Neuronal stem cell (in vitro differentiated cells): ENCODE data around the gene EFNA1.

Source experiments
- DNase-seq: peaks from one replicate; pipeline ENCODE4 v3.0.0-alpha.2; 2013; ENCODE audit warnings: low spot score
- H2AFZ ChIP-seq: one replicate; pipeline ENCODE4 v1.6.1; 2013; ENCODE audit warnings: mild to moderate bottlenecking, low read length, inconsistent platforms
- H2AK5ac ChIP-seq: 2 replicates; pipeline ENCODE4 v1.6.1; 2013; ENCODE audit warnings: low read depth, mild to moderate bottlenecking, inconsistent platforms, low read length, moderate library complexity, mixed read lengths
- H2BK120ac ChIP-seq: 2 replicates; pipeline ENCODE4 v1.6.1; 2013; ENCODE audit warnings: low read depth, mild to moderate bottlenecking, inconsistent platforms, low read length, moderate library complexity, mixed read lengths
- H2BK12ac ChIP-seq: one replicate; pipeline ENCODE4 v1.6.1; 2013; ENCODE audit warnings: low read length, inconsistent platforms
- H2BK15ac ChIP-seq: 2 replicates; pipeline ENCODE4 v1.6.1; 2013; ENCODE audit warnings: mild to moderate bottlenecking, low read length, inconsistent platforms, mixed read lengths
- H2BK5ac ChIP-seq: one replicate; pipeline ENCODE4 v1.6.1; 2013; ENCODE audit warnings: inconsistent platforms, mild to moderate bottlenecking, low read length, moderate library complexity
- H3K14ac ChIP-seq: one replicate; pipeline ENCODE4 v1.6.1; 2013; ENCODE audit warnings: low read length, inconsistent platforms
- H3K18ac ChIP-seq: 2 replicates; pipeline ENCODE4 v1.6.1; 2013; ENCODE audit warnings: low read length, inconsistent platforms
- H3K23ac ChIP-seq: 2 replicates; pipeline ENCODE4 v1.6.1; 2013; ENCODE audit warnings: low read depth, mild to moderate bottlenecking, mixed read lengths, low read length, inconsistent platforms; ENCODE audit not compliant: poor library complexity
- H3K27ac ChIP-seq: replicated peaks from 3 replicates; pipeline ENCODE4 v1.5.1; 2013; ENCODE audit warnings: low read length, inconsistent platforms
- H3K27me3 ChIP-seq, 3 experiments: 2 replicates each; pipeline ENCODE4 v1.6.1; 2013; ENCODE audit warnings: low read length in 3 of 3, mild to moderate bottlenecking in 2 of 3, inconsistent platforms in 1 of 3, low read depth in 1 of 3, mixed read lengths in 1 of 3, moderate library complexity in 1 of 3; ENCODE audit not compliant: control insufficient read depth in 3 of 3, insufficient read depth in 3 of 3
- H3K36me3 ChIP-seq, 2 donors: replicated peaks in 1 of 2; 2 replicates each; pipeline ENCODE4 v1.6.1; 2013; ENCODE audit warnings: low read length in 2 of 2; ENCODE audit not compliant: control insufficient read depth in 2 of 2, insufficient read depth in 2 of 2
- H3K4ac ChIP-seq: 2 replicates; pipeline ENCODE4 v1.6.1; 2013; ENCODE audit warnings: inconsistent platforms, mild to moderate bottlenecking, low read length, moderate library complexity
- H3K4me1 ChIP-seq, 2 donors: 1 replicate in 1 of 2; 2 replicates in 1 of 2; pipeline ENCODE4 v1.6.1; 2013; ENCODE audit warnings: low read length in 2 of 2, low read depth in 1 of 2; ENCODE audit not compliant: control insufficient read depth in 2 of 2, insufficient read depth in 1 of 2
- H3K4me2 ChIP-seq: one replicate; pipeline ENCODE4 v1.6.1; 2013; ENCODE audit warnings: mild to moderate bottlenecking, low read length, inconsistent platforms; ENCODE audit not compliant: insufficient read depth, poor library complexity, severe bottlenecking
- H3K4me3 ChIP-seq, 2 donors: 2 replicates each; pipeline ENCODE4 v1.5.1; 2013; ENCODE audit warnings: low read length in 2 of 2, mild to moderate bottlenecking in 2 of 2, inconsistent platforms in 1 of 2, moderate library complexity in 1 of 2
- H3K79me1 ChIP-seq: one replicate; pipeline ENCODE4 v1.6.1; 2013; ENCODE audit warnings: low read depth, mild to moderate bottlenecking, inconsistent platforms, low read length, moderate library complexity
- H3K9ac ChIP-seq: one replicate; pipeline ENCODE4 v1.6.1; 2013; ENCODE audit warnings: mild to moderate bottlenecking, low read depth, low read length, inconsistent platforms; ENCODE audit not compliant: poor library complexity
- H3K9me3 ChIP-seq, 2 donors: replicated peaks in 1 of 2; 2 replicates each; pipeline versions ENCODE3 to v1.6.1; 2013; ENCODE audit warnings: low read length in 2 of 2, mild to moderate bottlenecking in 2 of 2, inconsistent platforms in 1 of 2, low read depth in 1 of 2, mixed read lengths in 1 of 2, moderate library complexity in 1 of 2; ENCODE audit not compliant: control insufficient read depth in 2 of 2, insufficient read depth in 1 of 2
- H4K8ac ChIP-seq: one replicate; pipeline ENCODE4 v1.6.1; 2013; ENCODE audit warnings: low read depth, mild to moderate bottlenecking, inconsistent platforms, low read length, moderate library complexity
- H4K91ac ChIP-seq: one replicate; pipeline ENCODE4 v1.6.1; 2013; ENCODE audit warnings: low read length, low read depth, mild to moderate bottlenecking, inconsistent platforms; ENCODE audit not compliant: poor library complexity
- WGBS, 2 donors: extraction: QIAGEN DNeasy Blood & Tissue Kit; methylation state at CpG; one replicate each; pipeline ENCODE4 v1.1.7; 2013; ENCODE audit warnings: missing lambda C conversion rate in 2 of 2, mixed read lengths in 1 of 2; ENCODE audit not compliant: insufficient read length in 2 of 2, insufficient replicate concordance in 1 of 2; ENCODE audit errors: extremely low coverage in 2 of 2; 5-methylcytosine and 5-hydroxymethylcytosine counted together

Gene EFNA1

DNA sequence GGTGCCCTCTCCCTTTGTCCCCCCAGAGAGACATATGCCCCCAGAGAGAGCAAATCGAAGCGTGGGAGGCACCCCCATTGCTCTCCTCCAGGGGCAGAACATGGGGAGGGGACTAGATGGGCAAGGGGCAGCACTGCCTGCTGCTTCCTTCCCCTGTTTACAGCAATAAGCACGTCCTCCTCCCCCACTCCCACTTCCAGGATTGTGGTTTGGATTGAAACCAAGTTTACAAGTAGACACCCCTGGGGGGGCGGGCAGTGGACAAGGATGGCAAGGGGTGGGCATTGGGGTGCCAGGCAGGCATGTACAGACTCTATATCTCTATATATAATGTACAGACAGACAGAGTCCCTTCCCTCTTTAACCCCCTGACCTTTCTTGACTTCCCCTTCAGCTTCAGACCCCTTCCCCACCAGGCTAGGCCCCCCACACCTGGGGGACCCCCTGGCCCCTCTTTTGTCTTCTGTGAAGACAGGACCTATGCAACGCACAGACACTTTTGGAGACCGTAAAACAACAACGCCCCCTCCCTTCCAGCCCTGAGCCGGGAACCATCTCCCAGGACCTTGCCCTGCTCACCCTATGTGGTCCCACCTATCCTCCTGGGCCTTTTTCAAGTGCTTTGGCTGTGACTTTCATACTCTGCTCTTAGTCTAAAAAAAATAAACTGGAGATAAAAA, 40.7 kb upstream of the EFNA1 start:
- Histone ChIP-seq H3K14ac (no peak overlapping the region), H3K4me1 (peaks cover 27 to 30% of the 10 kb centered on the region in 2 donors), H3K4me3 (no peak overlapping the region), H3K27me3 (peaks cover 13 to 28% (median 21%) of the 10 kb centered on the region in 3 experiments), H3K23ac (no peak overlapping the region), H2BK120ac (peak overlapping the region; percentile 30), H2AFZ (no peak overlapping the region), H2AK5ac (peak overlapping the region; percentile 79), H3K27ac (no peak overlapping the region), H3K9ac (no peak overlapping the region), H4K8ac (no peak overlapping the region), H3K4ac (no peak overlapping the region), H2BK12ac (no peak overlapping the region), H4K91ac (no peak overlapping the region), H3K79me1 (peaks cover 4% of the 10 kb centered on the region), H3K9me3 (peaks cover 0 to 2% of the 10 kb centered on the region in 2 donors), H2BK15ac (peak overlapping the region; percentile 94), H3K18ac (no peak overlapping the region), H2BK5ac (peak overlapping the region; percentile 83), H3K36me3 (no peaks in the 10 kb centered on the region), H3K4me2 (no peak overlapping the region)
- no CpG with 5 or more reads among the region's 8 CpGs for WGBS, 2 donors
- no peak for DNase-seq

DNA sequence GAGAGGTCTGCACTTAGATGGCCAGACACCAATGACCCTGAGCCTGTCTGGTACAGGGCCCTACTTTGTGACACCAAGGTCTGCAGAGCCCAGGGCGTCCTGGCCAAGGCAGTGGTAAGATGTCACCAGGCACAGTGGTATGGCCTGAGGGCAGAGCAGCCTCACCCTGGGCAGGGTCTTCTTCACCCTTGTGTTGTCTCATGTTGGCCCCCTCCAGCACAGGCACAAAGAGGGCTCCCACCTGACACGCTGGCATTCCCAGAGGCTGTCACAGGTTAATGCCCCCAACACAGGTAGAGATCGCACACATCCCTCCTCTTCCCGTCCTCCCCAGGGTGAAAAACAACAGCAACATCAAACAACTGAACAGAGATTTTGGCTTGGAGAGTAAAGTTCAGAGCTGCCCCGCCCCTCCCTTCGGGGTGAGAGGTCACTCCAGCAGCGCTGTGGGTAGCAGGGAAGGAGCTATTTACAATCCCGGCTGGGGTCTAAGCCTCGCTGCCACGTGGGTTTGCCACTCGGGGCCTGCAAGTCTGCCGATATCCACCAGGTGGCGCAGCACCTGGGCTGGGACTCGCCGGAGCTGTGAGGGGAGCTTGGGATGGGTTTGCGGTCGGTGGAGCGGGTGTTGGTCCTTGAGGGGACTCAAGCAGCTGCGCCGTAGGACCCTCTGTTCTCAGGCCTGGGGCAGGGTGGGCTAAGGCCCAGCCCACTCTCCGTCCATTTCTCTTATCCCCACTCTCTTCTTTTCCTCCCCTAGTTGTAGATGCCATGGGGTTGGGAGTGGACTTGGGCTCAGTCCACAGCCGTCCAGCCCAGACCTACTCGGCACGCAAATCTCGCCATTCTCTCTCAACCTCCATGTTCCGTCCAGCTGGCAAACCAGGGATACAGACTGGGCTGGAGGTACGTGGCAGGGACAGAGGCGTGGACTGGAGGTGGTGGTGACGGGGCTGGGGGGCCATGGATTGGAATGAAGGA, 36.3 kb upstream of the EFNA1 start:
- H2BK15ac ChIP-seq: peak overlapping the region; percentile 91
- H3K4me2 ChIP-seq: no peak overlapping the region
- peaks cover 0 to 2% of the 10 kb centered on the region in 2 donors for H3K9me3 ChIP-seq
- H2AK5ac ChIP-seq: peak overlapping the region; percentile 94
- H2BK120ac ChIP-seq: no peak overlapping the region
- no CpG with 5 or more reads among the region's 29 CpGs for WGBS, 2 donors
- H3K79me1 ChIP-seq: peaks cover 2% of the 10 kb centered on the region
- peak overlapping the region; percentile 96 for H2BK12ac ChIP-seq
- peak overlapping the region; percentile 83 for H3K18ac ChIP-seq
- peak overlapping the region; percentile 15 for H2BK5ac ChIP-seq
- peak overlapping the region; percentile 67 for H3K4ac ChIP-seq
- H3K27me3 ChIP-seq: peaks cover 0 to 21% (median 3%) of the 10 kb centered on the region in 3 experiments
- H3K23ac ChIP-seq: peak overlapping the region; percentile 66
- peak overlapping the region; percentile 65 for H3K14ac ChIP-seq
- H4K91ac ChIP-seq: no peak overlapping the region
- peak; percentile 87 for DNase-seq
- H4K8ac ChIP-seq: peak overlapping the region; percentile 88
- H2AFZ ChIP-seq: peak overlapping the region; percentile 74
- H3K36me3 ChIP-seq: no peaks in the 10 kb centered on the region
- H3K9ac ChIP-seq: peak overlapping the region; percentile 83
- H3K4me1 ChIP-seq: peaks cover 3 to 11% of the 10 kb centered on the region in 2 donors
- H3K27ac ChIP-seq: no peak overlapping the region
- no peak overlapping the region for H3K4me3 ChIP-seq

DNA sequence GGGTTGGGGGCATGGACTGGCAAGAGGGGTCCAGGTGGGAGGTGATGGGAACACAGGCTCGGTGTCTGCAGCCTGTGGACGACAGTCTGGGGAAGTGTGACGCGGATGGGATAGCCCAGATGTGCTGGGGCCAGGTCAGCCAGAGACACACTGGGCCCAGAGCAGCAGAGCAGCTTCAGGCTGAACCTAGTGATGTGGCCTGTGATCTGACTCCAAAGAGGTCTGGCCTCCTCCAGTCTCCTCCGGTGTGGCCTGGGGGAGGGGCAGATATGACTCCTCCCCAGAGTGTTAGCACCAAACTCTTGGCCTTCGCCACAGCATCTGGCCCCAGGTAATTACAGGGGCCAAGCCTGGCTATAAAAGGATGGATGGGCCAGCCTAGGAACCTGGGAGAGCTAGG, 35.5 kb upstream of the EFNA1 start:
- Histone ChIP-seq H3K4me2 (no peak overlapping the region), H3K23ac (no peak overlapping the region), H3K4me1 (peaks cover 3 to 11% of the 10 kb centered on the region in 2 donors), H3K27ac (no peak overlapping the region), H3K36me3 (no peaks in the 10 kb centered on the region), H2BK5ac (peak overlapping the region; percentile 15), H2BK15ac (peak overlapping the region; percentile 91), H3K27me3 (peaks cover 0 to 21% (median 3%) of the 10 kb centered on the region in 3 experiments), H4K8ac (no peak overlapping the region), H2BK120ac (no peak overlapping the region), H2BK12ac (no peak overlapping the region), H4K91ac (no peak overlapping the region), H3K9ac (no peak overlapping the region), H3K4me3 (no peak overlapping the region), H2AK5ac (peak overlapping the region; percentile 94), H3K79me1 (no peaks in the 10 kb centered on the region), H3K4ac (no peak overlapping the region), H3K9me3 (peaks cover 0 to 2% of the 10 kb centered on the region in 2 donors), H2AFZ (no peak overlapping the region), H3K18ac (no peak overlapping the region), H3K14ac (no peak overlapping the region)
- no CpG with 5 or more reads among the region's 6 CpGs for WGBS, 2 donors
- no peak for DNase-seq

GRCh38 chr1:155092641-155093040, 35.0 kb upstream of the EFNA1 start:
- Histone ChIP-seq H3K4me3 (no peak overlapping the region), H2BK12ac (no peak overlapping the region), H3K9ac (no peak overlapping the region), H2BK120ac (no peak overlapping the region), H3K36me3 (no peaks in the 10 kb centered on the region), H3K4me1 (peaks cover 3 to 11% of the 10 kb centered on the region in 2 donors), H3K4ac (no peak overlapping the region), H3K9me3 (peaks cover 0 to 2% of the 10 kb centered on the region in 2 donors), H4K91ac (no peak overlapping the region), H3K27ac (no peak overlapping the region), H3K23ac (no peak overlapping the region), H3K27me3 (peaks cover 0 to 21% (median 3%) of the 10 kb centered on the region in 3 experiments), H2BK5ac (no peak overlapping the region), H4K8ac (no peak overlapping the region), H2AK5ac (no peak overlapping the region), H2BK15ac (no peak overlapping the region), H2AFZ (no peak overlapping the region), H3K4me2 (no peak overlapping the region), H3K14ac (no peak overlapping the region), H3K18ac (no peak overlapping the region), H3K79me1 (no peaks in the 10 kb centered on the region)
- no peak for DNase-seq
- no CpG with 5 or more reads among the region's 12 CpGs for WGBS, 2 donors
